ENCODE results near the gene DNAJC6. TPM values are rescaled to one million over a fixed set of nuclear protein-coding genes. Genes with fewer than 3 reads are reported as not detected.

Gene DNAJC6
- total and polyA plus RNA-seq, 10 donors, result 0.20 to 9.7 (median 5.7) TPM

GRCh38 chr1:65362545-65362944, 53.2 kb downstream of the DNAJC6 start:
- H3K27ac ChIP-seq, result no peak overlapping the region
- DNase-seq, result no peak
- intact Hi-C loops (cut with DNase I; ENCODE audit: low total_unique reads), result no loop called here
- WGBS, 5 donors, result 94 to 99% (median 94%) methylated on average over 3 of the region's 3 CpGs
- H3K27me3 ChIP-seq (replicated peaks in 1 of 7), result no peaks in the 10 kb centered on the region
- no peaks in the 10 kb centered on the region for H3K9me3 ChIP-seq
- H3K4me3 ChIP-seq, result no peak overlapping the region
- H3K4me1 ChIP-seq, result no peaks in the 10 kb centered on the region
- no peaks in the 10 kb centered on the region for H3K36me3 ChIP-seq
- TF ChIP-seq POLR2A (IDR thresholded peaks at IDR 0.05) (no peak), POLR2AphosphoS5 (IDR thresholded peaks at IDR 0.05) (no peak), CTCF (IDR thresholded peaks at IDR 0.05 in 8 of 11, conservative IDR thresholded peaks at IDR 0.05 in 3 of 11) (no peak)

GRCh38 chr1:65363484-65363883, 54.1 kb downstream of the DNAJC6 start:
- H3K4me3 ChIP-seq, result no peak overlapping the region
- H3K4me1 ChIP-seq, result no peaks in the 10 kb centered on the region
- H3K27me3 ChIP-seq (replicated peaks in 1 of 7), result no peaks in the 10 kb centered on the region
- WGBS, 5 donors, result 87 to 98% (median 91%) methylated on average over 2 of the region's 2 CpGs
- H3K27ac ChIP-seq, result no peak overlapping the region
- no peaks in the 10 kb centered on the region for H3K9me3 ChIP-seq
- no peak for DNase-seq
- intact Hi-C loops (cut with DNase I; ENCODE audit: low total_unique reads), result no loop called here
- H3K36me3 ChIP-seq, result no peaks in the 10 kb centered on the region
- TF ChIP-seq POLR2A (IDR thresholded peaks at IDR 0.05), result no peak
- no peak for TF ChIP-seq CTCF (IDR thresholded peaks at IDR 0.05 in 8 of 11, conservative IDR thresholded peaks at IDR 0.05 in 3 of 11)
- no peak for TF ChIP-seq POLR2AphosphoS5 (IDR thresholded peaks at IDR 0.05)

- intact Hi-C loops (cut with DNase I; ENCODE audit: low total_unique reads), result no loop called here
- H3K4me1 ChIP-seq, result no peaks in the 10 kb centered on the region
- TF ChIP-seq CTCF (IDR thresholded peaks at IDR 0.05 in 8 of 11, conservative IDR thresholded peaks at IDR 0.05 in 3 of 11) (no peak), POLR2A (IDR thresholded peaks at IDR 0.05) (no peak), POLR2AphosphoS5 (IDR thresholded peaks at IDR 0.05) (no peak)
- H3K36me3 ChIP-seq, result no peaks in the 10 kb centered on the region
- H3K27me3 ChIP-seq (replicated peaks in 1 of 7), result no peaks in the 10 kb centered on the region
- no peak overlapping the region for H3K4me3 ChIP-seq
- H3K9me3 ChIP-seq, result no peaks in the 10 kb centered on the region
- WGBS, 5 donors, result 70 to 84% (median 78%) methylated on average over 2 of the region's 2 CpGs
- no peak for DNase-seq
- no peak overlapping the region for H3K27ac ChIP-seq
Measured at GRCh38 chr1:65368403-65368802, 59.1 kb downstream of the DNAJC6 start.

- Histone ChIP-seq H3K36me3 (no peaks in the 10 kb centered on the region), H3K27ac (no peak overlapping the region), H3K9me3 (no peaks in the 10 kb centered on the region), H3K4me1 (no peaks in the 10 kb centered on the region), H3K27me3 (replicated peaks in 1 of 7) (no peaks in the 10 kb centered on the region), H3K4me3 (no peak overlapping the region)
- 92 to 95% (median 94%) methylated on average over 3 of the region's 3 CpGs for WGBS, 5 donors
- intact Hi-C loops (cut with DNase I; ENCODE audit: low total_unique reads), result no loop called here
- no peak for DNase-seq
- no peak for TF ChIP-seq POLR2AphosphoS5 (IDR thresholded peaks at IDR 0.05)
- no peak for TF ChIP-seq POLR2A (IDR thresholded peaks at IDR 0.05)
- no peak for TF ChIP-seq CTCF (IDR thresholded peaks at IDR 0.05 in 8 of 11, conservative IDR thresholded peaks at IDR 0.05 in 3 of 11)
Measured at GRCh38 chr1:65371544-65371943, 62.2 kb downstream of the DNAJC6 start.

Measured in spleen (tissue), 11 donors.